Measurements from ENCODE around the gene TRIP10. TPM values are rescaled to one million over a fixed set of nuclear protein-coding genes. Genes with fewer than 3 reads are reported as not detected.

Gene TRIP10
- total and polyA plus RNA-seq, 2 of the 13 experiments (the other 11 are each of a cell fraction or from before 2014, with no cell fraction given) = 32.5 to 33.2 TPM

GRCh38 chr19:6752256-6753177 is 13.0 kb downstream of the TRIP10 start (continued):
- TF ChIP-seq, protein P1, sequence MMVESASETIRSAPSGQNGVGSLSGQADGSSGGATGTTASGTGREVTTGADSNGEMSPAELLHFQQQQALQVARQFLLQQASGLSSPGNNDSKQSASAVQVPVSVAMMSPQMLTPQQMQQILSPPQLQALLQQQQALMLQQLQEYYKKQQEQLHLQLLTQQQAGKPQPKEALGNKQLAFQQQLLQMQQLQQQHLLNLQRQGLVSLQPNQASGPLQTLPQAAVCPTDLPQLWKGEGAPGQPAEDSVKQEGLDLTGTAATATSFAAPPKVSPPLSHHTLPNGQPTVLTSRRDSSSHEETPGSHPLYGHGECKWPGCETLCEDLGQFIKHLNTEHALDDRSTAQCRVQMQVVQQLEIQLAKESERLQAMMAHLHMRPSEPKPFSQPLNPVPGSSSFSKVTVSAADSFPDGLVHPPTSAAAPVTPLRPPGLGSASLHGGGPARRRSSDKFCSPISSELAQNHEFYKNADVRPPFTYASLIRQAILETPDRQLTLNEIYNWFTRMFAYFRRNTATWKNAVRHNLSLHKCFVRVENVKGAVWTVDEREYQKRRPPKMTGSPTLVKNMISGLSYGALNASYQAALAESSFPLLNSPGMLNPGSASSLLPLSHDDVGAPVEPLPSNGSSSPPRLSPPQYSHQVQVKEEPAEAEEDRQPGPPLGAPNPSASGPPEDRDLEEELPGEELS (CRISPR knock-in tag; IDR thresholded peaks at IDR 0.05) = no peak; the same call in 1 of the 2 replicates
- no peak for TF ChIP-seq SIN3B (IDR thresholded peaks at IDR 0.05; ENCODE audit: low read length)
- no peak for TF ChIP-seq HNRNPUL1 (IDR thresholded peaks at IDR 0.05; ENCODE audit: low read depth, low read length)
- no peak for TF ChIP-seq ATAD3A (CRISPR knock-in tag; IDR thresholded peaks at IDR 0.05)
- no peak; the same call in 1 of the 2 replicates for TF ChIP-seq ZNF563 (CRISPR knock-in tag; IDR thresholded peaks at IDR 0.05)
- TF ChIP-seq ZNF20 (CRISPR knock-in tag; IDR thresholded peaks at IDR 0.05) = no peak
- TF ChIP-seq, protein P2, sequence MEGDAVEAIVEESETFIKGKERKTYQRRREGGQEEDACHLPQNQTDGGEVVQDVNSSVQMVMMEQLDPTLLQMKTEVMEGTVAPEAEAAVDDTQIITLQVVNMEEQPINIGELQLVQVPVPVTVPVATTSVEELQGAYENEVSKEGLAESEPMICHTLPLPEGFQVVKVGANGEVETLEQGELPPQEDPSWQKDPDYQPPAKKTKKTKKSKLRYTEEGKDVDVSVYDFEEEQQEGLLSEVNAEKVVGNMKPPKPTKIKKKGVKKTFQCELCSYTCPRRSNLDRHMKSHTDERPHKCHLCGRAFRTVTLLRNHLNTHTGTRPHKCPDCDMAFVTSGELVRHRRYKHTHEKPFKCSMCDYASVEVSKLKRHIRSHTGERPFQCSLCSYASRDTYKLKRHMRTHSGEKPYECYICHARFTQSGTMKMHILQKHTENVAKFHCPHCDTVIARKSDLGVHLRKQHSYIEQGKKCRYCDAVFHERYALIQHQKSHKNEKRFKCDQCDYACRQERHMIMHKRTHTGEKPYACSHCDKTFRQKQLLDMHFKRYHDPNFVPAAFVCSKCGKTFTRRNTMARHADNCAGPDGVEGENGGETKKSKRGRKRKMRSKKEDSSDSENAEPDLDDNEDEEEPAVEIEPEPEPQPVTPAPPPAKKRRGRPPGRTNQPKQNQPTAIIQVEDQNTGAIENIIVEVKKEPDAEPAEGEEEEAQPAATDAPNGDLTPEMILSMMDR (CRISPR knock-in tag; IDR thresholded peaks at IDR 0.05) = peak; percentile 2; the same call in 1 of the 2 replicates
- no peak for TF ChIP-seq FOXK1 (CRISPR knock-in tag; IDR thresholded peaks at IDR 0.05; ENCODE audit: borderline replicate concordance, low read depth)
- TF ChIP-seq, protein P3, sequence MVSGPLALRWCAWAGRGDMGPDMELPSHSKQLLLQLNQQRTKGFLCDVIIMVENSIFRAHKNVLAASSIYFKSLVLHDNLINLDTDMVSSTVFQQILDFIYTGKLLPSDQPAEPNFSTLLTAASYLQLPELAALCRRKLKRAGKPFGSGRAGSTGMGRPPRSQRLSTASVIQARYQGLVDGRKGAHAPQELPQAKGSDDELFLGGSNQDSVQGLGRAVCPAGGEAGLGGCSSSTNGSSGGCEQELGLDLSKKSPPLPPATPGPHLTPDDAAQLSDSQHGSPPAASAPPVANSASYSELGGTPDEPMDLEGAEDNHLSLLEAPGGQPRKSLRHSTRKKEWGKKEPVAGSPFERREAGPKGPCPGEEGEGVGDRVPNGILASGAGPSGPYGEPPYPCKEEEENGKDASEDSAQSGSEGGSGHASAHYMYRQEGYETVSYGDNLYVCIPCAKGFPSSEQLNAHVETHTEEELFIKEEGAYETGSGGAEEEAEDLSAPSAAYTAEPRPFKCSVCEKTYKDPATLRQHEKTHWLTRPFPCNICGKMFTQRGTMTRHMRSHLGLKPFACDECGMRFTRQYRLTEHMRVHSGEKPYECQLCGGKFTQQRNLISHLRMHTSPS (CRISPR knock-in tag; IDR thresholded peaks at IDR 0.05; ENCODE audit: low read depth) = no peak
- TF ChIP-seq ATF7 (IDR thresholded peaks at IDR 0.05) = no peak
- no peak for TF ChIP-seq ATF7 (CRISPR knock-in tag; IDR thresholded peaks at IDR 0.05)
- TF ChIP-seq ZNF740 (CRISPR knock-in tag; IDR thresholded peaks at IDR 0.05) = no peak
- TF ChIP-seq ARNTL (CRISPR knock-in tag; IDR thresholded peaks at IDR 0.05) = peak; percentile 42
- peak; percentile 67; the same call in 1 of the 2 replicates for TF ChIP-seq NCOR1 (IDR thresholded peaks at IDR 0.05; ENCODE audit: borderline replicate concordance, low read length)
- no peak for TF ChIP-seq DPF2 (CRISPR knock-in tag; IDR thresholded peaks at IDR 0.05; ENCODE audit: borderline replicate concordance, low read depth)
- TF ChIP-seq, protein P4, sequence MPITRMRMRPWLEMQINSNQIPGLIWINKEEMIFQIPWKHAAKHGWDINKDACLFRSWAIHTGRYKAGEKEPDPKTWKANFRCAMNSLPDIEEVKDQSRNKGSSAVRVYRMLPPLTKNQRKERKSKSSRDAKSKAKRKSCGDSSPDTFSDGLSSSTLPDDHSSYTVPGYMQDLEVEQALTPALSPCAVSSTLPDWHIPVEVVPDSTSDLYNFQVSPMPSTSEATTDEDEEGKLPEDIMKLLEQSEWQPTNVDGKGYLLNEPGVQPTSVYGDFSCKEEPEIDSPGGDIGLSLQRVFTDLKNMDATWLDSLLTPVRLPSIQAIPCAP (CRISPR knock-in tag; IDR thresholded peaks at IDR 0.05; ENCODE audit: low read depth) = no peak
- TF ChIP-seq ZNF513 (CRISPR knock-in tag; conservative IDR thresholded peaks at IDR 0.05) = no peak
- no peak for TF ChIP-seq ZKSCAN8 (CRISPR knock-in tag; IDR thresholded peaks at IDR 0.05; ENCODE audit: borderline replicate concordance)
- TF ChIP-seq SNAPC2 (CRISPR knock-in tag; IDR thresholded peaks at IDR 0.05) = peak; percentile 76; the same call in 1 of the 2 replicates

All from HepG2 (cell line).